Measurements from ENCODE around the gene AMELX. TPM values are rescaled to one million over a fixed set of nuclear protein-coding genes. Genes with fewer than 3 reads are reported as not detected.

Gene AMELX
- total RNA-seq, 1 experiment from 2014 or later, result not detected

DNA sequence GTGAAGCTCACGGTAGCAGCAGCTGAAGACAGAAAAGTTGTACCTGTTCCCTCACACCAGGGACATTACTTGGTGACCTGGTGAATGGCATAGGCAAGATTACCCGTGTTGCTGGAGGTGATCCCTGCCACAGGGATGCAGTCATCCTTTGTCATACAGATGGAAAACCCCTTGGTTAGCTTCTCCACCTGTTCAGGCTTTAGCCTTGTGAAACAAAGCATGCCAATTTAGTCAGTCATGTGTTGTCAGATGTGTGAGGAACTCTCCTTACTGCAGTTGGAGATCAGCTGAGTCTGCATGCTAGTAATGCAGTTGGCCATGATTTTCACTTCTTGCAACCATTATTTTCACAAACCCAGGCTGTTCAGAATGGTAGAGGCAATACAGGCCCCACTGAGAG lies 41.0 kb downstream of the AMELX start:
- POLR2A ChIA-PET (ENCODE audit: low non-redundant PET), result no interaction called here
- Histone ChIP-seq H3K4me1 (ENCODE audit: insufficient read depth, low read length, poor library complexity, severe bottlenecking) (no peaks in the 10 kb centered on the region), H3K27me3 (replicated peaks; ENCODE audit: insufficient read depth, low read depth, low read length, poor library complexity) (no peaks in the 10 kb centered on the region), H3K4me3 (ENCODE audit: low read depth, low read length, poor library complexity, severe bottlenecking) (no peak overlapping the region), H3K27ac (ENCODE audit: low read depth, low read length, poor library complexity, severe bottlenecking) (no peak overlapping the region), H3K9me3 (ENCODE audit: low read depth, low read length, poor library complexity, severe bottlenecking) (no peaks in the 10 kb centered on the region), H3K36me3 (ENCODE audit: insufficient read depth, low read length, poor library complexity, severe bottlenecking) (no peaks in the 10 kb centered on the region)
- CTCF ChIA-PET, result no interaction called here
- no TSS peak for BruUV-seq (replicated peaks)
- intact Hi-C loops (cut with micrococcal nuclease; ENCODE audit: unreplicated experiment), result no loop called here
- TF ChIP-seq CTCF (conservative IDR thresholded peaks at IDR 0.05; ENCODE audit: low read depth, low read length) (no peak), EZH2 (IDR thresholded peaks at IDR 0.05; ENCODE audit: borderline replicate concordance, low read depth, low read length, poor library complexity, severe bottlenecking) (no peak)
- no peak for DNase-seq (ENCODE audit: low spot score)

GRCh38 chrX:11336201-11336600 lies 43.0 kb downstream of the AMELX start:
- intact Hi-C loops (cut with micrococcal nuclease; ENCODE audit: unreplicated experiment), result no loop called here
- no peak overlapping the region for H3K4me3 ChIP-seq (ENCODE audit: low read depth, low read length, poor library complexity, severe bottlenecking)
- H3K4me1 ChIP-seq (ENCODE audit: insufficient read depth, low read length, poor library complexity, severe bottlenecking), result peaks cover under 1% of the 10 kb centered on the region
- no peak overlapping the region for H3K27ac ChIP-seq (ENCODE audit: low read depth, low read length, poor library complexity, severe bottlenecking)
- no TSS peak for BruUV-seq (replicated peaks)
- no peaks in the 10 kb centered on the region for H3K36me3 ChIP-seq (ENCODE audit: insufficient read depth, low read length, poor library complexity, severe bottlenecking)
- DNase-seq (ENCODE audit: low spot score), result no peak
- no peaks in the 10 kb centered on the region for H3K9me3 ChIP-seq (ENCODE audit: low read depth, low read length, poor library complexity, severe bottlenecking)
- H3K27me3 ChIP-seq (replicated peaks; ENCODE audit: insufficient read depth, low read depth, low read length, poor library complexity), result no peaks in the 10 kb centered on the region
- ChIA-PET CTCF (no interaction called here), POLR2A (ENCODE audit: low non-redundant PET) (no interaction called here)
- TF ChIP-seq CTCF (conservative IDR thresholded peaks at IDR 0.05; ENCODE audit: low read depth, low read length) (no peak), EZH2 (IDR thresholded peaks at IDR 0.05; ENCODE audit: borderline replicate concordance, low read depth, low read length, poor library complexity, severe bottlenecking) (no peak)

- BruUV-seq (replicated peaks), result no TSS peak
These were observed 44.2 kb downstream of the AMELX start for GRCh38 chrX:11337292-11338009.

More at GRCh38 chrX:11337292-11338009, 44.2 kb downstream of the AMELX start:
- Histone ChIP-seq H3K27me3 (replicated peaks; ENCODE audit: insufficient read depth, low read depth, low read length, poor library complexity) (no peaks in the 10 kb centered on the region), H3K9me3 (ENCODE audit: low read depth, low read length, poor library complexity, severe bottlenecking) (no peaks in the 10 kb centered on the region), H3K27ac (ENCODE audit: low read depth, low read length, poor library complexity, severe bottlenecking) (no peak overlapping the region), H3K36me3 (ENCODE audit: insufficient read depth, low read length, poor library complexity, severe bottlenecking) (no peaks in the 10 kb centered on the region), H3K4me1 (ENCODE audit: insufficient read depth, low read length, poor library complexity, severe bottlenecking) (peaks cover 3% of the 10 kb centered on the region), H3K4me3 (ENCODE audit: low read depth, low read length, poor library complexity, severe bottlenecking) (no peak overlapping the region)
- intact Hi-C loops (cut with micrococcal nuclease; ENCODE audit: unreplicated experiment), result no loop called here
- CTCF ChIA-PET, result no interaction called here
- no peak for DNase-seq (ENCODE audit: low spot score)
- POLR2A ChIA-PET (ENCODE audit: low non-redundant PET), result no interaction called here
- TF ChIP-seq EZH2 (IDR thresholded peaks at IDR 0.05; ENCODE audit: borderline replicate concordance, low read depth, low read length, poor library complexity, severe bottlenecking), result no peak
- no peak for TF ChIP-seq CTCF (conservative IDR thresholded peaks at IDR 0.05; ENCODE audit: low read depth, low read length)

Measured in A673 (cell line).